ENCODE data around the gene PRELID1.
"Not testable (repeated sequence)": the region's sequence is repeated elsewhere in the genome, so short reads cannot be mapped to it uniquely, and the experiment has no call there.

Gene PRELID1

DNA sequence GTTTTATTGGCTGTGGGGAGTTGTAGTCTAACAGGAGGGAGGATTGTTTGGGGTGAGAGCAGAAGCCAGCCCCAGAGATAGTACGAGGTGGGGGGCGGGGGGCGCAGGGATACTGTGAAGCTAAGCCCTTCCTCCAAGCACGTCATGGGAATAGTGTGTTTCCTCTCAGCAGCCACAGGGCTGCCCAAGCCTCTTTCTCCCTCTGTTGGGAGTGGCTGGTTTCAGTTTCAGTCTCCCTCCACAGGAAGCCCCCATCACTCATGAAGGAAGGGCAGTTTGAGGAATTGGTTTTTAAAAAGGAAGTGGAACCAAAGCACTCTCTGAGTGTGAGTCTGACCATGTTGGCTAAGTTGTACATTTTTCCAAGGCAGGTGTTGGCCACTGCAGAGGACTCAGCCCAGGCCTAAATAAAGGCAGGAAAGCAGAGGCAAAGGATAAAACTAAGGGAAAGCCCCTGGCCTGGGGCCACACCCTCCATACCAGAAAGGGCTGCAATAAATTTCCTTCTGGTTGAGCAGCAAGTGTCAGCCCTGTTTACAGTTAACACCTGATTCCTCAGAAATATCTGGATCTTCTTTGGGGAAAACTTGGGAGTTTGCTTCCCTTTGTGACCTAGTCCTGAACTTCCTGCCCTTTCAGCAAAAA lies 3.2 kb upstream of the PRELID1 start:
- peak; percentile 76 for DNase-seq

DNA sequence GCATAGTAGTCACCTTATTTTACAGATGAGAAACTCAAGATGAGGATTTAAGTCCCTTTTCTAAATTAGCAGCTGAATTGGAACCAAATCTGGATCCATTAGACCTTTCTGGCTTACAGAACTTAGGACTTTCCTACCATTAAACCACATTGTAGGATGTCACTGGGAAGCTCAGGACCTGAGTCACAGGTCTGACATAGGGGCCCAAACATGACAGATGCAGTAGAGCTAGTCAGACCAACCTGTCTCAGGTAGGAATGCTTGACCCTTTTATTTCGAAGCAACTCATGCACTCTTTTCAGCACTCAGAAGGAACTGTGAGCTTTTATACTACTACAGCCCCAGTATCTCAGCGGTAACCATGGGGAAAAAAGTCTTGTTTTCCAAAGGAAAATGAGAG lies 2.6 kb upstream of the PRELID1 start:
- DNase-seq: no peak

- no peak for DNase-seq
Observed at GRCh38 chr5:177301503-177302165, 2.0 kb upstream of the PRELID1 start.

DNA sequence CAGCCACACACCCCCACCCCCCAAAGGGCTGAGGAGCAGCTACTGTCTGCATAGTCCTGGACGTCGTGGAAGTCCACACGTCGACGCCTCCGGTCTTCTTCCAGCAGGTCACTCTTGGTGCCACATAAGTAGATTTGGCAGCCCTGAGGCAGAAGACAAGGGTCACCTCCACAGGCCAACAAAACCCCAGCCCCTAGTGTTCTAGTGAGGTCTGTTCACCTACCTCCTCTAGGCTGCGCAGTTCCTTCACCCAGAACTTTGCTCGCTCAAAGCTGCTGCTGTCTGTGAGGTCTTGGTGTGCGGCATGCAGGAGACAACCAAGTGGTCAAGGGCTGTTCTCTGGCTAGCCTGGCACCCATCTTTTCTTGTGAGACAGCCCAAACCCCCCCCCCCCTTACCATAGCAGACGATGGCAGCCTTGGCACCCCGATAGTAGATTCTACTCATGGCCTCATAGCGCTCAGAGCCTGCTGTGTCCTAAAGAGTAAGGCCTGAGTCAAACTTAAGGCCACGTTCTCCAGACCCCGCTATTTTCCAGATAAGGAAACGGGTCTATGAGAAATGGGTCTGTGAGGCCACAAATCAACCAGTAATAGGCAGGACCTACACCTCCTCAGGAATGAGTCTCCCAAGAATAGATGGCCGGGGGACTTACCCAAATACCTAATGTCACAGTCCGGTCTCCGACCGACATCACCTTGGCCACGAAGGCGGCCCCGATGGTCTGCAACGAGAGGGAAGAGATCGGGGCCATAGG lies 1.1 kb upstream of the PRELID1 start:
- no peak for DNase-seq

DNA sequence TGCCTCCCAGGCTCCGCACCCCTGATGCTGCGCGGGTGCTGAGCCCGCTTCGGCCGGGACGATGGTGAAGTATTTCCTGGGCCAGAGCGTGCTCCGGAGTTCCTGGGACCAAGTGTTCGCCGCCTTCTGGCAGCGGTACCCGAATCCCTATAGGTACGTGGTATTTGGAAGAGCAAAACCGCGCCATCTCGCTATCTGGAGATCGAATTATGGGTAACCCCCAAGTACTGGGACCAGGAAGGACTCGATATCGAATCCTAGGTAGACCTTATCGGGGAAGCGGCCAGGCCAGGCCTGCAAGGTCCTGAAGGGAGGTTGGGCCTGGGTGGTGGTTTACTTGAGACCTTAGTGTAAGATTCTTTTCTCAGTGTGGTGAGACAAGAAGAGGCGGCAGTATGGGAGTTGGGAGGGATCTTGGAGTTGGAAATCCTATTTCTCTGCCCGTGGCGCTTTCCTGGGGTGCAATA lies 359 bp downstream of the PRELID1 start:
- no peak for DNase-seq

GRCh38 chr5:177304392-177305119 lies 957 bp downstream of the PRELID1 start:
- no peak for DNase-seq

GRCh38 chr5:177306103-177306640 lies 2.6 kb downstream of the PRELID1 start:
- DNase-seq: not testable (repeated sequence)

- peak; percentile 42 for DNase-seq
Observed at GRCh38 chr5:177306674-177307543, 3.3 kb downstream of the PRELID1 start.

DNA sequence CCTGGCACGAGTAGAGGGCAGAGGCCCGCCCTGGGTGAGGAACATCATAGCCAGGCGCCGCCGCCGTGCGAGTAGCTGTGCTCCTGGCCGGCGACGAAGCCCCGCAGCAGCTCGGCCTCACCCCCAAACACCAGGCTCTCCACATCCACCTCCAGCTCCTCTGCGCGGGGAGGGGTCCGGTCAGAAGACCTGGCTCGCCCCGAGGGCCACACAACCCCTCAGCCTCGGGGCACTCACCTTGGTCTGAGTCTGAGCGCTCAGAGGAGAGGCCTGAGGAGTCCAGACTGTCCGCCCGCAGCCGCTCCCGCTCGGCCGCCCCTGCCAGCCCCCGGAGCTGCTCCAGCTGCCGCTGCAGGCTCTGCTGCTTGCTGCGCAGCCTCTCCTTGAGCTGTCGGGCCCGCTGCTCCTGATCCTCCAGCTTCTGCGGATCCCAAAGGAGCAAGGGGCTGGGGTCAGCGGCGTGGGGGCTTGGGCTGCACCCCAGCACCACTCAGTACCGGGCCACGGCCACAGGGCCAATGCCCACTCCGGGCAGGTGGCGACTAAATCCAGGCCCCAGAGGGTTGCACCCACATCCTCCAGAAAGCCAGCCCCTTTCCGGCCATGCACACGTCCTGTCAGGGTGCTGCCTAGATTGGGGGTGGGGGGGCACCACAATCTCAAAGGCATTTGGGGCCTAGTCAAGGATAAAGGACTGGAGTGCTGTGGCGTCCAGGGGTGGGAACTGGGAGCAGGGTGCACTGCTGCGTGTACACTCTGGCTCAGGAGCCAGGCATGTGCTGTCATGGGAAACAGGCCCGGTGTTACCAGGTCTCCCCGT lies 4.2 kb downstream of the PRELID1 start:
- no peak for DNase-seq

DNA sequence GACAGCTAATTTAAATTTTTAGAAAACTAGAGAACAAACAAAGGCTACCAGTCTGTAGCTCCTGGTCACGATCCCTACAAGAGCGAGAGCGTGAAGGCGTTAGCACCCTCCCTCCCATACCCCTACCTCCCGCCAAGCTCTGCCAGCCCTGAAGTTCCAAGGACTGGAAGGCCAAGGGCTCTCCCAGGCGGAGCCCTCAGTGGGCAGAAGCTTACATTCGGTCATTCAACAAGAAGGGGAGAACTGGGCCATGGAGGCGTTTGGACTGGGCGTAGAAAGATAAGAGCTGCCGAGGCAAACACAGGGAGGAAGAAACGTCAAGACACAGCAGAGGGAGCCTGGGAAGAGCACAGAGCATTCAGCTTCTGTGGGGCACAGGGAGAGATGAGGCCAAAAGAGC lies 5.1 kb downstream of the PRELID1 start:
- no peak for DNase-seq

GRCh38 chr5:177309351-177310191 lies 6.0 kb downstream of the PRELID1 start:
- DNase-seq: peak; percentile 80

DNA sequence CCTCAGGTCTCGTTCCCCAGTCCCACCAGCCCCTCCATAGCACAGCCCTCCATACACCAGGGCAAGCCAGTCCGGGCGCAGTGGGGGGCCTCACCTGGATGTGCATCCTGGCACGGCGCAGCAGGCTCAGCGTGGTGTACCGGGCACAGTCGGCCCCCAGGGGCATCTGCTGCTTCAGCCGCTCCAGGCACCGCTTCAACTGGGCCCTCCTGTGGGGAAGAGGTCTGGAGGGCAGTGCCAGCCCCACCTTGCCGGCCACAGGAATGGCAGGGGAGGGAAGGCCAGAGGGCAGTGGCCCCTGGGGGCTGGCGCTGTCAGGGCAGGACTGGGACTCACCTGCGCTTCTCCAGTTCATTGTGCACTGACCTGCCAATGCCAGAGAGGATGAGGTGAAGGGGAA lies 6.7 kb downstream of the PRELID1 start:
- no peak for DNase-seq

DNA sequence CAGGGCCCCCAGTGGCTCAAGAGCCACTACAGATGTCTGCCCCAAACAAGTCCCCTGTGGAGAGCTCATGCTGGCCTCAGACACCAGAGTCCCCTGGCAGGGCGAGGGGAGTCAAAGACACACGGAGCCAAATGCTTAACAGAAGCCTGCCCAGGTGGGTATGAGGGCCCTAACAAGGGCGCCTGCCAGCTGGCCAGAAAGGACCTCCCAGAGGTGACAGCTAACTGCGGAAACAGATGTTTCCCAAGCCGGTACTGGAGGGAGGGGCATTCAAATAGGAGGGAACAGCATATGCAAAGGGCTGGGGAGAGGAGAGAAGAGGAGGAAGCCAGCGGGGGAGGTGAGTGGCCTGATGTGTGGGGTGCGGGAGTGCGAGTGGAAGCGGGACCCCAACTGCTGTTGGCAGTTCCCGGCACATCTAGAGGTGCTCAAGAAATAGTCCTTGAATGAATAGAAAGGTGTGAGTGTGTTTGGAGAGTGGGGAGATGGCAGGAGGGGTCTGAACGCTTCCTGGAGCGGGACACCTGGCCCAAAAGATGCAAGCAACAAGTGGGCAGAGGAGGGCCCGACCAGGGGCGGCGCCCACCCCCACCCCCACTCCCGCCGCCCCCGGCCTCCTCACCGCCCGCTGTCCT lies 7.3 kb downstream of the PRELID1 start:
- DNase-seq: no peak

DNA sequence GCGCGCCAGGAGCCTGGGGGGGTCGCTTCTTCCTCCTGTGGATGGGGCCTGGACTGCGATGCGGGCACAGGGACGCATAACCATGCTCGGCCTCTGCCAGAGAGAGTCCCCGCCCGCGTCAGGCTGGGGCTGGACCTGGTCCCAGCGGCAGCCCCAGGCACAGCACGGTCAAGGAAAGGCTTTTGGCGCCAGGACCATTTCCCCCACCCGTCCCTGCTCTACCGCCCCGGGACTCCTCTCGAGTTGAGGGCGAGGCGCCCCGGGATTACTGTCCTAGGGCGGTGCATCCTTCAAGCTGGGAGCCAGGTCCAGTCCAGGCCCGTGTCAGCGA lies 7.8 kb downstream of the PRELID1 start:
- DNase-seq: no peak

GRCh38 chr5:177311723-177312648 lies 8.4 kb downstream of the PRELID1 start, which contains the start of gene MXD3:
MXD3 (minus strand) TSS chr5:177311898; CDS start chr5:177311830, 68 bp downstream.
- DNase-seq: peak; percentile 96

DNA sequence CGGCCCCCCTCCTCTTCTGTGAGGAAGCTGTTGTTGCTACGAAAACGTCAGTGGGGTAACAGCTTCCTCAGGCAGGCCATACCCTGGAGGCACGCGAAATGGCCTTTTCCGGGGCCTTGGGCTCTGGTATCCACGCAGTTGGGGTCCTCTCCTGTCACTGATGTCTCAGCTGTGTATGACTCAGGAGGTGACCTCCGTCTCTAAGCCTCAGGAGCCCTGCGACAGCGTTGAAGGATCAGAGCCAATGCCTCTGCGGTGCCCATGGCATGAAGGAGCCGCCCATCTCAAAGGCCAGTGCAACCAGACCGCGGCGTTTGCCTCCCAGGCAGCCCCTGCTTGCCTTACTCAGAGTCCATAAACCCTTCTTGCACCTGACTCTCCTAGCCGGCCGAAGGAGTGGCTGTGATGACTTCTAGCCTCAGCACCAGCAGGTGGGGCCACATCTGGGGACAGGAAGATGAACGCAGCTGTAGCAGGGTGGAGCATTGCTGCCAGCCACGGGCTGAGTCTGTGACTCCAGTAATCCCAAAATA lies 9.1 kb downstream of the PRELID1 start:
- no peak for DNase-seq

DNA sequence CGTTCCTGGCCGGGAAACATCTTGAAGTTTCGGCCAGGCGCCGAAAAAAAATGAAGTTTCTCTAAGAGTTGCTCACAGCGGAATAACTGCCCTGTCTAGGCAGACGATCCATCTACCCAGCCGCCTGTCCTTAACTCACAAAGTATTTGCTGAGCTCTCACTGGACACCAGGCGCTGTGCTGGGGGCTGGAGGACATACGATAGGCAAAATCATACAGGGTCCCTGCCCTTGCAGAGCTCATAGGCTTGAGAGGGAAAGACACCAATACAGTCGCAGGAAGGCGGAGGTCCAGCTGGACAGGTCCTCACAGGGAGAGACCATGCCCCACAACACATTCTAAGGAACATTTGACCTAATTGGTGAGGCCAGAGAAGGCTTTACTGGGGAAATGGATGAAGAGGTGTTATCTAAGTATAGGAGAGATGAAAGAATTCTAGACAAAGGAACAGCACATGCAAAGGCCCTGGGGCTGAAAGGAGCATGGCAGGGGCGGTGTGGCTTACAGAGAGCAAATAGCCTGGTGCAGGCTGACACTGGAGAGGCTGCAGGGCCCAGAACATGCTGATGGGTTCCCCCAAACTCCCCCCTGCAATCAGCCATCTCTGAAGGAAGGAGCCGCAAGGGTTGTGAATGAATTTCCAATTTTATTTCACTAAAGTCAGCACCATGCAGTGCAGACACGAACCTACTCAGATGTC lies 10.1 kb downstream of the PRELID1 start:
- no peak for DNase-seq

Measured in CD4-positive, alpha-beta T cell treated with Interleukin-12 subunit alpha and Interleukin-12 subunit beta, for 1 hour (primary cell).